Measurements from ENCODE around the gene LMAN1L.

Gene LMAN1L

GRCh38 chr15:74832826-74833225 lies 20.2 kb downstream of the LMAN1L start:
- no peaks in the 10 kb centered on the region for H3K4me1 ChIP-seq (ENCODE audit: control insufficient read depth, insufficient read depth, low read length)

GRCh38 chr15:74833376-74834107 lies 20.9 kb downstream of the LMAN1L start:
- no peak overlapping the region for H3K9ac ChIP-seq (ENCODE audit: low read depth, low read length)
- H3K36me3 ChIP-seq (ENCODE audit: control insufficient read depth, insufficient read depth, low read length), result peaks cover 11% of the 10 kb centered on the region
- H3K27me3 ChIP-seq (ENCODE audit: control insufficient read depth, insufficient read depth, low read length), result no peaks in the 10 kb centered on the region
- no peak overlapping the region for H3K27ac ChIP-seq (ENCODE audit: low read depth, low read length)
- no peak overlapping the region for H3K4me3 ChIP-seq (ENCODE audit: low read depth, low read length)
- H3K4me1 ChIP-seq (ENCODE audit: control insufficient read depth, insufficient read depth, low read length), result no peaks in the 10 kb centered on the region
- H3K9me3 ChIP-seq (ENCODE audit: control insufficient read depth, insufficient read depth, low read length), result no peaks in the 10 kb centered on the region

More at GRCh38 chr15:74832826-74833225, 20.2 kb downstream of the LMAN1L start:
- H3K27ac ChIP-seq (ENCODE audit: low read depth, low read length), result no peak overlapping the region
- H3K27me3 ChIP-seq (ENCODE audit: control insufficient read depth, insufficient read depth, low read length), result peaks cover 1% of the 10 kb centered on the region
- H3K36me3 ChIP-seq (ENCODE audit: control insufficient read depth, insufficient read depth, low read length), result peaks cover 6% of the 10 kb centered on the region; the same call in 1 of the 2 replicates
- no peaks in the 10 kb centered on the region for H3K9me3 ChIP-seq (ENCODE audit: control insufficient read depth, insufficient read depth, low read length)
- H3K4me3 ChIP-seq (ENCODE audit: low read depth, low read length), result no peak overlapping the region
- H3K9ac ChIP-seq (ENCODE audit: low read depth, low read length), result no peak overlapping the region

GRCh38 chr15:74835312-74835823 lies 22.7 kb downstream of the LMAN1L start:
- H3K4me3 ChIP-seq (ENCODE audit: low read depth, low read length), result no peak overlapping the region
- H3K36me3 ChIP-seq (ENCODE audit: control insufficient read depth, insufficient read depth, low read length), result peaks cover 14% of the 10 kb centered on the region
- no peaks in the 10 kb centered on the region for H3K9me3 ChIP-seq (ENCODE audit: control insufficient read depth, insufficient read depth, low read length)
- H3K27ac ChIP-seq (ENCODE audit: low read depth, low read length), result no peak overlapping the region
- H3K27me3 ChIP-seq (ENCODE audit: control insufficient read depth, insufficient read depth, low read length), result no peaks in the 10 kb centered on the region
- no peak overlapping the region for H3K9ac ChIP-seq (ENCODE audit: low read depth, low read length)
- no peaks in the 10 kb centered on the region for H3K4me1 ChIP-seq (ENCODE audit: control insufficient read depth, insufficient read depth, low read length)

- Histone ChIP-seq H3K27ac (ENCODE audit: low read depth, low read length) (no peak overlapping the region), H3K9me3 (ENCODE audit: control insufficient read depth, insufficient read depth, low read length) (no peaks in the 10 kb centered on the region), H3K4me1 (ENCODE audit: control insufficient read depth, insufficient read depth, low read length) (no peaks in the 10 kb centered on the region), H3K36me3 (ENCODE audit: control insufficient read depth, insufficient read depth, low read length) (peaks cover 23% of the 10 kb centered on the region), H3K9ac (ENCODE audit: low read depth, low read length) (no peak overlapping the region), H3K27me3 (ENCODE audit: control insufficient read depth, insufficient read depth, low read length) (no peaks in the 10 kb centered on the region), H3K4me3 (ENCODE audit: low read depth, low read length) (no peak overlapping the region)
Observed at GRCh38 chr15:74836846-74837245, 24.2 kb downstream of the LMAN1L start.

GRCh38 chr15:74837482-74838136 lies 25.0 kb downstream of the LMAN1L start:
- H3K9me3 ChIP-seq (ENCODE audit: control insufficient read depth, insufficient read depth, low read length), result no peaks in the 10 kb centered on the region

GRCh38 chr15:74838137-74838516 lies 25.5 kb downstream of the LMAN1L start:
- Histone ChIP-seq H3K27ac (ENCODE audit: low read depth, low read length) (no peak overlapping the region), H3K9ac (ENCODE audit: low read depth, low read length) (no peak overlapping the region)

More at GRCh38 chr15:74837482-74838136, 25.0 kb downstream of the LMAN1L start:
- Histone ChIP-seq H3K4me1 (ENCODE audit: control insufficient read depth, insufficient read depth, low read length) (peaks cover 2% of the 10 kb centered on the region; the same call in 1 of the 2 replicates), H3K36me3 (ENCODE audit: control insufficient read depth, insufficient read depth, low read length) (peaks cover 23% of the 10 kb centered on the region), H3K27ac (ENCODE audit: low read depth, low read length) (no peak overlapping the region), H3K9ac (ENCODE audit: low read depth, low read length) (no peak overlapping the region), H3K27me3 (ENCODE audit: control insufficient read depth, insufficient read depth, low read length) (no peaks in the 10 kb centered on the region), H3K4me3 (ENCODE audit: low read depth, low read length) (no peak overlapping the region)

GRCh38 chr15:74838746-74839525 lies 26.3 kb downstream of the LMAN1L start:
- Histone ChIP-seq H3K9me3 (ENCODE audit: control insufficient read depth, insufficient read depth, low read length) (no peaks in the 10 kb centered on the region), H3K36me3 (ENCODE audit: control insufficient read depth, insufficient read depth, low read length) (peaks cover 23% of the 10 kb centered on the region), H3K4me1 (ENCODE audit: control insufficient read depth, insufficient read depth, low read length) (peaks cover 7% of the 10 kb centered on the region; the same call in 1 of the 2 replicates), H3K27ac (ENCODE audit: low read depth, low read length) (no peak overlapping the region), H3K4me3 (ENCODE audit: low read depth, low read length) (no peak overlapping the region), H3K9ac (ENCODE audit: low read depth, low read length) (no peak overlapping the region), H3K27me3 (ENCODE audit: control insufficient read depth, insufficient read depth, low read length) (no peaks in the 10 kb centered on the region)

More at GRCh38 chr15:74838137-74838516, 25.5 kb downstream of the LMAN1L start:
- H3K27me3 ChIP-seq (ENCODE audit: control insufficient read depth, insufficient read depth, low read length), result no peaks in the 10 kb centered on the region
- peaks cover 2% of the 10 kb centered on the region; the same call in 1 of the 2 replicates for H3K4me1 ChIP-seq (ENCODE audit: control insufficient read depth, insufficient read depth, low read length)
- H3K36me3 ChIP-seq (ENCODE audit: control insufficient read depth, insufficient read depth, low read length), result peaks cover 23% of the 10 kb centered on the region
- H3K4me3 ChIP-seq (ENCODE audit: low read depth, low read length), result no peak overlapping the region
- H3K9me3 ChIP-seq (ENCODE audit: control insufficient read depth, insufficient read depth, low read length), result no peaks in the 10 kb centered on the region

GRCh38 chr15:74839526-74840395 lies 27.1 kb downstream of the LMAN1L start:
- no peaks in the 10 kb centered on the region for H3K9me3 ChIP-seq (ENCODE audit: control insufficient read depth, insufficient read depth, low read length)
- no peak overlapping the region for H3K27ac ChIP-seq (ENCODE audit: low read depth, low read length)
- no peak overlapping the region for H3K4me3 ChIP-seq (ENCODE audit: low read depth, low read length)
- peaks cover 7% of the 10 kb centered on the region; the same call in 1 of the 2 replicates for H3K4me1 ChIP-seq (ENCODE audit: control insufficient read depth, insufficient read depth, low read length)
- no peaks in the 10 kb centered on the region for H3K27me3 ChIP-seq (ENCODE audit: control insufficient read depth, insufficient read depth, low read length)
- H3K9ac ChIP-seq (ENCODE audit: low read depth, low read length), result no peak overlapping the region
- peaks cover 27% of the 10 kb centered on the region for H3K36me3 ChIP-seq (ENCODE audit: control insufficient read depth, insufficient read depth, low read length)

GRCh38 chr15:74840851-74841775 lies 28.5 kb downstream of the LMAN1L start:
- H3K36me3 ChIP-seq (ENCODE audit: control insufficient read depth, insufficient read depth, low read length), result peaks cover 37% of the 10 kb centered on the region
- peaks cover 7% of the 10 kb centered on the region; the same call in 1 of the 2 replicates for H3K4me1 ChIP-seq (ENCODE audit: control insufficient read depth, insufficient read depth, low read length)
- H3K4me3 ChIP-seq (ENCODE audit: low read depth, low read length), result no peak overlapping the region
- no peaks in the 10 kb centered on the region for H3K27me3 ChIP-seq (ENCODE audit: control insufficient read depth, insufficient read depth, low read length)
- H3K9me3 ChIP-seq (ENCODE audit: control insufficient read depth, insufficient read depth, low read length), result no peaks in the 10 kb centered on the region
- no peak overlapping the region for H3K27ac ChIP-seq (ENCODE audit: low read depth, low read length)
- no peak overlapping the region for H3K9ac ChIP-seq (ENCODE audit: low read depth, low read length)
